Measurements from ENCODE around the gene ELP5.

- TF ChIP-seq CTCF (conservative IDR thresholded peaks at IDR 0.05; ENCODE audit: low read length) (no peak), EZH2phosphoT487 (IDR thresholded peaks at IDR 0.05; ENCODE audit: borderline replicate concordance) (no peak)
Observed at GRCh38 chr17:7279448-7279847, 27.4 kb downstream of the ELP5 start.

All from Loucy (cell line).